LNCaP clone FGC (cell line): ENCODE measurements around the gene ARHGAP20.

Source experiments
- DNase-seq: peaks from one replicate; pipeline ENCODE4 v3.0.0-alpha.2; 2011; ENCODE audit warnings: low read depth
- H3K4me3 ChIP-seq: 2 replicates; pipeline ENCODE4 v1.5.1; 2011; ENCODE audit warnings: mild to moderate bottlenecking, low read depth, low read length, control low read depth
- TF ChIP-seq, protein P1 (sequence below): IDR thresholded peaks from 2 replicates; pipeline ENCODE4 v1.5.1; 2012; ENCODE audit warnings: mild to moderate bottlenecking; ENCODE audit not compliant: control insufficient read depth, insufficient read depth; ENCODE audit errors: extremely low read depth

Gene ARHGAP20

DNA sequence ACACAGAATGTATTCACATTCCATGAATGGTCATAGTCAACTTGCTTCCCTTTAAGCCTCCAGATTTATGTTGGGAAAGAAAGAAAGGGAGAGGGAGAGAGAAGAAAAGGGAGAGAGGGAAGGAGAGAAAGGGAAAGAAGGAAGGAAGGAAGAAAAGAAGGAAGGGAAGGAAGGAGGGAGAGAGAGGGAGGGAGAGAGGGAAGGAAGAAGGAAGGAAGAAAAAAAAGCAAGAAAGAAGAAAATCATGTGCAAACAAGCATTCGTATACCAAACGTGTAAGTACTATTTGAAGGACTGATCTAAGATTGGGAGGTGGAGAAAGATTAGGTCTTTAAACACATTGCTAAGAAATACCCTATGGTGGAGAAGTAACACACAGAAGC lies 23.9 kb upstream of the ARHGAP20 start:
- no peak overlapping the region for H3K4me3 ChIP-seq
- TF ChIP-seq, protein P1, sequence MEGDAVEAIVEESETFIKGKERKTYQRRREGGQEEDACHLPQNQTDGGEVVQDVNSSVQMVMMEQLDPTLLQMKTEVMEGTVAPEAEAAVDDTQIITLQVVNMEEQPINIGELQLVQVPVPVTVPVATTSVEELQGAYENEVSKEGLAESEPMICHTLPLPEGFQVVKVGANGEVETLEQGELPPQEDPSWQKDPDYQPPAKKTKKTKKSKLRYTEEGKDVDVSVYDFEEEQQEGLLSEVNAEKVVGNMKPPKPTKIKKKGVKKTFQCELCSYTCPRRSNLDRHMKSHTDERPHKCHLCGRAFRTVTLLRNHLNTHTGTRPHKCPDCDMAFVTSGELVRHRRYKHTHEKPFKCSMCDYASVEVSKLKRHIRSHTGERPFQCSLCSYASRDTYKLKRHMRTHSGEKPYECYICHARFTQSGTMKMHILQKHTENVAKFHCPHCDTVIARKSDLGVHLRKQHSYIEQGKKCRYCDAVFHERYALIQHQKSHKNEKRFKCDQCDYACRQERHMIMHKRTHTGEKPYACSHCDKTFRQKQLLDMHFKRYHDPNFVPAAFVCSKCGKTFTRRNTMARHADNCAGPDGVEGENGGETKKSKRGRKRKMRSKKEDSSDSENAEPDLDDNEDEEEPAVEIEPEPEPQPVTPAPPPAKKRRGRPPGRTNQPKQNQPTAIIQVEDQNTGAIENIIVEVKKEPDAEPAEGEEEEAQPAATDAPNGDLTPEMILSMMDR = no peak

DNA sequence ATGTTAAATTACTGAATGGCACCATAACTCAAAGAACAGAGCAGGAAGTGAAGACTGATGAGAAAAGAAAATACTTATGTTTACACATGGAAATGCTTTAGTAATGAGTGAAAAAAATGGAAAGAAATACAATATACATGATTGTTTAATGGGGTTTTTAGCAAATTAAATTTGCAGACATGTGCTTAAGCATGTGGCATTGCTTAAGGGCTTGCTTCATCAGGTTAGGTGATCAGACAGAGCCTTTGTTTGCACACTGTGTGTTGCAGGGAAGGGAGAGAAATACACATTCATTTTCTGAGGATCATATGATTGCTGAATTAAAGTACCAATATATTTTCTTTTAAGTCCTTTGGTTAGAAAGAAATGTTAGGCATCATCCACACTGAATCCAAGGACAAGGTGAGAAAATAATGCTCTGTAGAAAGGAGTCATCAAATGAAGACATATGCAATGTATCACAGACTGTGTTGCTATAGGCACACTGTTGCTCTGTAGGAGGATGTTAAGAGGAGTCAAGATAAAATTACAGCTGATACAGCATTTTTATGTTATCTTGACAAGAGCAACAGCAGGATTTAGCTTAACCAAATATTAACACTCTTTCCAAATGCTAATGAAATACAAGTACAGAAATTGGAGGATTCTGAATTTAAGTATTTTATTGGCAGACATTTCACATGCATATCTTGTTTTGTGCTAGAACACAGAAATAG lies 23.4 kb upstream of the ARHGAP20 start:
- no peak for DNase-seq
- TF ChIP-seq, protein P1 = no peak
- no peak overlapping the region for H3K4me3 ChIP-seq

More for the DNA sequence above, 23.9 kb upstream of the ARHGAP20 start:
- DNase-seq = no peak

DNA sequence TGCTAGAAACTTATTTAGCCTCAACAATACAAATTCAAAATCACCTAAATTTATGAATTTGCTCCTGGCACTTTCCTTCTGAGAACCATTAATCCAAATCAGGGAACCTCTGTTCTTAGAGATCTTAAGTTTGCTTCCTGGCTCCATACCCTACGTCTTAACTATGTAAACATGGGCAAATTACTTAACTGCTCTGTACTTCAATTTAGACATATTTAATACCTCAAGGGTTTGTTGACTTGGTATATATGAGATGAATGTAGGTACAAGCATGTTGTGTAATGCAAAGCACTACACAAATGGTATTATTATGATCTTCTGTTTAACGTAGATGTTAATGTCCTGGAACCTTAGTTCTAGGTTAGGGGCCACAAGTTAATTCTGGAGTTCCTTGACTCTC lies 22.6 kb upstream of the ARHGAP20 start:
- TF ChIP-seq, protein P1 = no peak
- DNase-seq = peak; percentile 33
- H3K4me3 ChIP-seq = no peak overlapping the region

DNA sequence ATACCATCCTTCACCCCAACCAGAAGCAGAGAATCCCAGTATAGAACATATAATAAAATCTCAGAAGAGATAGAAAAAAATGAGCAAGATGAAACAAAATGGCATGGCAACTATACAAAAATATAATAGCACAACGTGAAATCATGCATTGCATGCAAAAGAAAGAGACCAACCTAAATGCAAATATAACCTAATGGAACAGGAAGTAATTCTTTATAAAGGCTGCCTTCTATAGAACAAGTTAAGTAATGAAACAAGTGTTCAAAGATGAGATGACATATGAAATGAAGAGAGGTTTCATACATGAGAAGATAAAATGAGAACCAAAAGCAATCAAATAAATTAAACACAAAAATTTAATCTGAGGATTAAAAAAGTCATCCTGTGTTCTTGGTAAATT lies 18.5 kb upstream of the ARHGAP20 start:
- DNase-seq = no peak
- TF ChIP-seq, protein P1 = no peak
- no peak overlapping the region for H3K4me3 ChIP-seq

DNA sequence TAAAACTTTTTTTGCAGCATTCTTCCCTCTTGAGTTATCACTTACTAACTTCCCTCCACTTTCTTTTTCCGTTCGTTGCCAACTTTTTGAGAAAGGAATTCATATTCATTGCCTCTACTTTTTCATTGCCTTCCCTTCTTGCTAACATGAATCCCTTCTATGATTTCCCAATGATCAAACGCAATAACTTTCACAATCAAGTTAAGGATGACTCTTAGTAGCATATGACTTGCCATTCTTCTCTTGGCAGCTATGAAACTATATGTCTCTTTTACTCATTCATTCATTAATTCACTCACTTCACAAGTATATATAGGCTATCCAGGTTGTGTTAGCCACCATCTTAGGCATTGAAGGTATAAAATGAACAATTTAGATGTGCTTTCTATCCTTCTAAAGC lies 16.6 kb upstream of the ARHGAP20 start:
- no peak overlapping the region for H3K4me3 ChIP-seq
- DNase-seq = no peak
- TF ChIP-seq, protein P1 = no peak

DNA sequence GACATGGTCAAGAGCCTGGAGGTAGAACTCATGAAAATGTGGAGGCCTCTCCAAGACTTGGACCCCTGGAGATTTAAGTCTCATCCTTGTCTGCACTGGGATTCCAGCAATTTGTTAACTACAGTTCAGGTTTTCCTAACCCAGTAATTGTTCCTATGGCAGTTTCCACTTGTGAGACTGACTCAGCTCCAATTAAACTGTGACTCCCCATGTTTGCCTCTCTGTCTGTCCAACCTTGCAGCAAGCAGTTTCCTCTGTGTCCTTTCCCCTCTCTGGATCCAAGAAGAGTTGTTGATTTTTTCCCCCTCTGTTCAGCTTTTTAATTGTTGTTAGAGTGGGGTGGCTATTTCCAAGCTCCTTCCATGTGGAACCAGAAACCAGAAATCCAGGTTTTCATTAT lies 16.2 kb upstream of the ARHGAP20 start:
- DNase-seq = no peak
- no peak overlapping the region for H3K4me3 ChIP-seq
- TF ChIP-seq, protein P1 = no peak

DNA sequence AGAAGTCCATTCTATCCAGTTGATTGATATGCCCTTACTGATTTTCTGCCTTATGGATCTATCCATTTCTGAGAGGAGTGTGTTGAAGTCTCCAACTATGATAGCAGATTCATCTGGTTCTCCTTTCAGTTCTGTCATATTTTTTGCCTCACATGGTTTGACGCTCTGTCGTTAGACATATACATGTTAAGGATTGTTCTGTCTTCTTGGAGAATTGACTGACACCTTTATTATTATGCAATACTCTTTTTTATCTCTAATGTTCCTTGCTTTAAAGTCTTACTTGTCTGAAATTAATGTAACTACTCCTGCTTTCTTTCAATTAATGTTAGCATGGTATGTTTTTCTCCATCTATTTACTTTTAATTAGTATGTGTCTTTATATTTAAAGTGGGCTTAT lies 12.1 kb upstream of the ARHGAP20 start:
- no peak for DNase-seq
- TF ChIP-seq, protein P1 = no peak

More for the DNA sequence above, 12.1 kb upstream of the ARHGAP20 start:
- no peak overlapping the region for H3K4me3 ChIP-seq
